GM18870 (cell line): ENCODE measurements around the gene SLC5A11.
"Not testable (repeated sequence)": the region's sequence is repeated elsewhere in the genome, so short reads cannot be mapped to it uniquely, and the experiment has no call there.

Source experiments
- ATAC-seq: cut with Tn5 transposase; IDR thresholded peaks from one replicate; pipeline ENCODE4 v1.9.1; 2021; ENCODE audit warnings: moderate library complexity; ENCODE audit not compliant: unreplicated experiment

Gene SLC5A11, protein sequence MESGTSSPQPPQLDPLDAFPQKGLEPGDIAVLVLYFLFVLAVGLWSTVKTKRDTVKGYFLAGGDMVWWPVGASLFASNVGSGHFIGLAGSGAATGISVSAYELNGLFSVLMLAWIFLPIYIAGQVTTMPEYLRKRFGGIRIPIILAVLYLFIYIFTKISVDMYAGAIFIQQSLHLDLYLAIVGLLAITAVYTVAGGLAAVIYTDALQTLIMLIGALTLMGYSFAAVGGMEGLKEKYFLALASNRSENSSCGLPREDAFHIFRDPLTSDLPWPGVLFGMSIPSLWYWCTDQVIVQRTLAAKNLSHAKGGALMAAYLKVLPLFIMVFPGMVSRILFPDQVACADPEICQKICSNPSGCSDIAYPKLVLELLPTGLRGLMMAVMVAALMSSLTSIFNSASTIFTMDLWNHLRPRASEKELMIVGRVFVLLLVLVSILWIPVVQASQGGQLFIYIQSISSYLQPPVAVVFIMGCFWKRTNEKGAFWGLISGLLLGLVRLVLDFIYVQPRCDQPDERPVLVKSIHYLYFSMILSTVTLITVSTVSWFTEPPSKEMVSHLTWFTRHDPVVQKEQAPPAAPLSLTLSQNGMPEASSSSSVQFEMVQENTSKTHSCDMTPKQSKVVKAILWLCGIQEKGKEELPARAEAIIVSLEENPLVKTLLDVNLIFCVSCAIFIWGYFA

DNA sequence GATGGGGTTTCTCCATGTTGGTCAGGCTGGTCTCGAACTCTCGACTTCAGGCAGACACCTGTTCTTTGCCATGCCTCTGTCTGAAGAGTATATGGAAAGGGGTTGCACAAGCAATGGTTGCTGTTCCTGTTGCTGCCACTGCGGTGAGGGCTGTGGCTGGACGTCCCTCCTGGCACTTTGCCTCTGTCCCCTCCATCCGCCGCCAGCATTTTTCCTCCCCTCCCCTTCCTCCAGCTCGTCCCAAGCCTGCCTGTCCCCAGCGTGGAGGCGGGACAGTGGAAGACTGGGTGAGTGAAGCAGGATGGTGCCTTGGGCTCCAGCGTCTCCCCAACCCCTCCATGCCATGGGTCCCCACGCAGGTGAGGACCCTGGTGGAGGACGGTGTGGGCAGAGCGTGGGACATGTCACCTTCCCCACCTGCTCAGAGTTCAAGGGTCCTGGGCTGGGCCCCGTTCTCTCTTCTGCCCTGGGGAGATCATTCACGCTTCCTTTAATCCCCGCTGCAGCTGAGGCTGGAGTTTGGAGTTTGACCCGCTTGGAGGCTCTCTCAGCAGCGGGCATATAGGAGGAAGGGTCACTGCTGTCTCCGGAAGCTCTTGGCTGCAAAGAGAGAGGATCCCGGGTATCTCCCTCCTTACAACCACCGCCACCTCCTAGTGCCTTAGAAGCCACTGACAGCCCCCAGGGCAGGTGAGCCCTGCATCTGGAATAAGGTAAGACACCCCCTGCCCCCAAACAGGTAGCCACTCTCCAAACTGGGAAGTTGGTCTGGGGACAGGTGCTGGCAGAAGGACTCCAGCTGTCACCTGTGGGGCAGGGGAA is at the start of gene SLC5A11:
Gene SLC5A11 (plus strand): TSS at position 238 of the 822 bp plus-strand sequence. CDS start 12,681 bp downstream, outside the sequence.
- no peak for ATAC-seq

DNA sequence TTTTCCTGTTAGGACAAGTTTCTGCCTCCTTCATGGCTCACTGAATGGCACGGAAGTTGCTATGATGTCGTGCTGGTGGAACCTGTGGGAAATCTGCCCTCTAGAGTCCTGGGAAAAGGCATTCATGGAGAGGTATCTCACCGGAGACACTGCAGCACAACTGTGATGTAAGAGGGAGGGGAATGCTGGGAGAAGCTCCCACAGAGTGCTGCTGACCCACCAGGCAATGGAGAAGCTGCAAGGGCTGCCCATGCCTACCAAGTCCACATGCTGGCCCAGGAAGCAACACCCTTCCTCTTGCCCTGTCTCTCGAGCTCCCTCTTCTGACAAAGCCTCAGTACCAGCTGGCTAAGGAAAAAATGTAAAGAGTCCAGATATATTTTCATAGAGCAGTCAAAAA is 45.2 kb upstream of the SLC5A11 start:
- no peak for ATAC-seq

DNA sequence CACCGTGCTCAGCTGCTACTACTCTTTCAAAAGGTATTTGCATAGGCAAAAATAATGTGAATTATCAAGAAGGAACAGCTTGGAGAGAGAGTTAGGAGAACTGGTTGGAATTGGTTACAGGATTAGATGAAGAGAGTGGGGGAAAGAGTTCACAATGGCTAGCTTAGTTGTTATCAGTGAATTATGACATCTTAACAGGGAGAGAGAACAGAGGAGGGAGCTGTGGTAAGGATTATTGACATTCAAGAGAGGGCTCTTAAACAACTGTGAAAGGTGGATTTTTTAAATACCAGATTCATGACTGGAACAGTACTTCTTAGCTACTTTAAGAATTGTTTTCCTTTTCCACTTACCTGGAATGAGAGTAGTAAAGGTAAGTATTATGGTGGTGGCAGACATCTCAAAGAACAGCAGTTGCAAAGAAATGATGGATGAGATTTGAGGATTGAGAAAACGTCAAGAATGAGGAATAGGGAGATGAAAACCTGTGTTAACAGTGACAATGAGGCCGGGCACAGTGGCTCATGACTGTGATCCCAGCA is 43.9 kb upstream of the SLC5A11 start:
- no peak for ATAC-seq

DNA sequence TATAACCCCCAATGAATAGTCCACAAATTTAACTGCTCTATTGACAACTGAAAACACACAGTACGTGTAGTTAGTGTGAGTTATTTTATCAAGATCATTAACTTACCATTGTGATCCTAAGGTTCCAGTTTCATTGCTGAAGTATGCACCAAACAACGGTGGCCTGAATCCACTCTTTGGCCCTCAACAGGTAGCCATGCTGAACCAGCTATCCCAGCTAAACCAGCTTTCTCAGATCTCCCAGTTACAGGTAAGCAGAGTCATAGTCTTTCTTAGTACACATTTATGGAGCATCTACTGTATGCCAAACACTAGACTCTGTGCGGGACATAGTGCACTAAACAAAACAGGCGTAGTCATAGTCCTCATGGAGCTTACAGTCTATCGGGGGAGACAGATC is 40.3 kb upstream of the SLC5A11 start:
- ATAC-seq: no peak

DNA sequence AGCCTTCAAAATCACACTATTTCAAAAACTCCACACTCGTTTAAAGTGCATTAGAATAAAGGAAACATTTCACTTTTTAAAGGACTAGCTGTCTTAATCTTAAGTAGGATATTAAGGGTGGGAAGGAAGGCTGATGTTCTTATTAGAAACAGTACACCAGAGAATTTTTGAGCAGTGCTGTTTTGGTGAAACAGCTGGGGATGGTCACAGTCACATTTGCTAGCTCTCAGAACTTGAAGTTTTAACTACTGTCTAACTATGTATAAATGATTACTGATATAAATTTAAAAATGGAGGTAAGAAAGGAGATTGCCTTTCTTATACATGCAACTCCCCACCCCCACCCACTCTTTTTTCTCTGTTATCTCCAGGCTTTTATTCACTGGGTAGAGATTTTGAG is 38.5 kb upstream of the SLC5A11 start:
- no peak for ATAC-seq

DNA sequence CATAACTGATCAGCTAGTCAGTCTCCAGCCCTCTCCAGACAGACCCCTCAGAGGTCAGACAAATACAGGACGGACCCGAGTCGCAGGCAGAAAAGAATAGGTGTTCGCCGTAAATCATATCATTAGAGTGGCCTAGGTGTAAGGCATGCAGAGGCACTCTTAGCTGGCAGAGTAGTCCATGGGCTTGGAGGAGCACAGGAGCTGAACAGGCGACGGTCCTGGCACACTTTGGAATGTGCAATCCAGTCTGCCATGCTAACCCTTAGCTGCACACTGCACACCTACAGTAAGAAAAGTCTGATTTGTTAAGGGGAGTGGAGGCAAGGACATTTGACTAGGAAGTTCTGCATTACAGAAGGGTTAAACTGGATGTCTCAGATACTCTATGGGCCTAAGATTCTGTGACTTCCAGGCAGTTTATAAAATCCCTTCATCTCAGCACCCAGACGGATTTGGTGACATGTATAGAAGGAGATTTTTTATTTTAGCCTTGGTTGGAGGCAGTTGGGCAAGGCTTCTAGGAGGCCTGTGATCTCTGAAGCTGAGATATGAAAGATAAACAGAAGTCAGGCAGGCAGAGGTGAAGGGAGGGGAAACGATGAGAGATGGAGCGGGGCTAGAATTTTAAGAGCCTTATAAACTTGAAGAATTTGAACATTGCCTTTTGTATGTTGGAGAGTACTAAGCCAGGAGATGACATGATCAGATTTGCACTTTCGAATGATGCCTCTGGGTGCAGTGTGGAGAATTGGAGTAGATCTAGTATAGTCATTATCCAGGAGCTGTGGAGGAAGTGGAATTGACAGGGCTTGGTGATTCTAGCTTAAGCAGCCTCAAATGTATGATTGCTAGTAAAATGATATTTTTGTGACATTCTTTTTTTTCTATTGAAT is 34.6 kb upstream of the SLC5A11 start:
- no peak for ATAC-seq

DNA sequence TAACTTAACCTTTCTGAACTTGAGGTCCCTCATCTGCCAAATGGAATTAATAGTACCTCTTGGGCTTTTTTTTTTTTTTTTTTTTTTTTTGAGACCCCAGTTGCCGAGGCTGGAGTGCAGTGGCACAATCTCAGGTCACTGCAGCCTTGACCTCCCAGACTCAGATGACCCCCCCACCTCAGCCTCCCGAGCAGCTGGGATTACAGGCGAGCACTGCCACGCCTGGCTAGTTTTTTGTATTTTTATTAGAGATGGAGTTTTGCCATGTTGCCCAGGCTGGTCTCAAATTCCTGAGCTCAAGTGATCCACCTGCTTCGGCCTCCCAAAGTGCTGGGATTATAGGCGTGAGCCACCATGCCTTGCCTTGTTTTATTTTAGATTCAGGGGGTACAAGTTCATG is 33.0 kb upstream of the SLC5A11 start:
- not testable (repeated sequence) for ATAC-seq

DNA sequence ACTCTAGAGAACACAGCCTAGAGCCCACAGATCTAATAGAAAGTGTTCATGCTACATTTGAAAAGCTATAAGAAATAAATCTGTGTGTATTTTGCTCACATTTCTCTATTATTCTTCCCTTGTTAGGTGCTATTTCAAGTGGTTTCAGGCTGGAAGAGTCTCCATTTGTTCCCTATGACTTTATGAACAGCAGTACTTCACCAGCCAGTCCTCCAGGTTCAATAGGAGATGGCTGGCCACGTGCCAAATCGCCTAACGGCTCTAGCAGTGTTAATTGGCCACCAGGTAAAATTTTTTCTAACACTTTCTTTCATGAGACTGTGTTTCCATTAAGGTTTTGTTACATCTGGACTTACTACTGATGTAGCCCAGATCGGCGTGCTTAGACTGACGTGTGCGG is 30.7 kb upstream of the SLC5A11 start:
- ATAC-seq: no peak

DNA sequence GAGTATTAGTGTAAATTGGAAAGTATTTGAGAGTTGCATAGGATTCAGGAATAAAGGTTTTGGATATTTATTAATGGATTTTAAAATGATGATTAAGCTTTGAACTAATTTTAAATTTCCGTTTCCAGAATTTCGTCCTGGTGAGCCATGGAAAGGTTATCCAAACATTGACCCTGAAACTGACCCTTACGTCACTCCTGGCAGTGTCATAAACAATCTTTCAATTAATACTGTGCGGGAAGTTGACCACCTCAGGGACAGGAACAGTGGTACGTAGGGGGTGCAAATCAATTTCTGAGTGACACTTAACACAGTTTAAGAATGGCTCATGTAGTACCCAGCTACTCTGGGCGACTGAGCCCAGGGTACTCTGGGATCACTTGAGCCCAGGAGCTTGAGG is 29.1 kb upstream of the SLC5A11 start:
- no peak for ATAC-seq

DNA sequence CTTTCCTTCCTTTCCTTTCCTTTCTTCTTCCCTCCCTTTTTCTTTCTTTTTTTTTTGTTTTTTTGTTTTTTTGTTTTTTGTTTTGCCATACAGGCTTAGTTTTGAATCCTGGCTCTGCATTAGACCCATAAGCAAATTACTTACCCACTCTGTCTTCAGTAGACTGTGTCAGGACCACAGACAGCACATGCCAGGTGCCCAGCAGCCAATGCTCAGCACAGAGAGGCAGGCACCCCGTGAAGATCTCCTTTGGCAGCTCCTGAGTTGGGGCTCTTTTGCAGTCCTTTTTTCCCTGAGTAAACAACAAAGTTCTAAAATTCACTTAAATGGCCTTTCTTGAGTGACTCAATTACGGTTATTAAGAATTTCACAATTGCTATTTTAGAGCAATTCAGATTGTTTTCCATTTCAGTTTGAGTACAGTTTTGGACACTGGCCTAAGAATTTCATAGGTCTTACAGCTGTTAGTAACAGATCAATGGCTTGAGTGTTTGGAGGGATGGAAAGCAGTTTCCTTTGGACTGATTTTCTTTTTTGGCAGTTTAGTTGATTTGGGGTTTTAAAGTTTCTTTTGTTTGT is 26.2 kb upstream of the SLC5A11 start:
- ATAC-seq: no peak

DNA sequence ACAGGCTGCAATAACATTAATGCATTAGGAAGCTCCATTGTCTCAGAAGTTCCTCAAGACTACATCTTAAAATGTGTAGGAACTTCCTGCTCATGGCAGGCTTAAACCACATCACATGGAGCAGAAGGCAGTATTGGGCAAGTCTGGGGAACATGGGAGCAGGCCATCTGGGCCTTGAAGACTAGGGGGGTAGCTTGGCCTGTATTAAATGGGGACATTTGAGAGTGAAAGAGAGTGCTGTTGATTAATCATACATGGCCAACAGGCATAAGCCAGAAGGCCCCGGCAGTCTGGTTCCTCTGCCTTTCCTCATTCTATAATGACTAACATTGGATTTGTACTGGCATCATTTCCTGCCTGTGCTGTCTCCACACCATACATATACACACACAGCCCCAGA is 25.2 kb upstream of the SLC5A11 start:
- ATAC-seq: no peak

DNA sequence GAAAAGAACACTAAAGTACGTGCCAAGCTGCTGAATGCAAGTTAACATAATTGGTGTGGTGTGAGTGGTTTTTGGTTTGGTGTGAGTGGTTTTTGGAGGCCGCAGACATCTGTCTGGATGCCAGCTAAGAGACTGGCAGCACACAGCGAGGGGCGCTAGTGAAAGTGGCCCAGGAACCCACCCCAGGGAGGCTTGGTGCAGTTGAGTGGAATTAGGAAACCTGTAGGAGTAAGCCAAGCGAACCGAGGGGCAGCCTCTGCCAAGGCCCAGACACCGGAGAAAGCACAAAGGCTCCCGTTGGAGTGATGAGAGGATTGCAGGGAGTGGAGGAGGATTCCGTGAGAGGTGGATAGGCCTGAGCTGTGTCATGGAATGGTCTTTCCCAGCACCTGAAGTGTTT is 24.6 kb upstream of the SLC5A11 start:
- no peak for ATAC-seq

DNA sequence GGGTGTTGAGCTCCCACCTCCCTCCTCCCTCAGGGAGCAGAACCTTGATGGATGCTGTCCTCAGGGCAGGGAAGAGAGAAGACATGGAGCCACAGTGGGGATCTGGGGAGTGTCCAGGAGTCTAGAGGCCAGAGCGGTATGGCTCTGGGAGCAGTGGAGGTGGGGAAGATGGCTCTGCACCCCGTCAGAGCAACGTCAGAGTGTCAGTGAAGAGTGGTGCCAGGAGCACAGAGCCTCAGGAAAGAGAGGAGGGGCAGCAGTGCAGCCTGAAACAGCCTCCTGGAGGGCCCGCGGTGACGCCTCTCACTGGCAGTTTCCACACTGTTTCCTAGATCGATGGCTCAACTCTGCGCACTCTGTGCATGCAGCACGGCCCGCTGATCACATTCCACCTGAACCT is 23.2 kb upstream of the SLC5A11 start:
- ATAC-seq: no peak

DNA sequence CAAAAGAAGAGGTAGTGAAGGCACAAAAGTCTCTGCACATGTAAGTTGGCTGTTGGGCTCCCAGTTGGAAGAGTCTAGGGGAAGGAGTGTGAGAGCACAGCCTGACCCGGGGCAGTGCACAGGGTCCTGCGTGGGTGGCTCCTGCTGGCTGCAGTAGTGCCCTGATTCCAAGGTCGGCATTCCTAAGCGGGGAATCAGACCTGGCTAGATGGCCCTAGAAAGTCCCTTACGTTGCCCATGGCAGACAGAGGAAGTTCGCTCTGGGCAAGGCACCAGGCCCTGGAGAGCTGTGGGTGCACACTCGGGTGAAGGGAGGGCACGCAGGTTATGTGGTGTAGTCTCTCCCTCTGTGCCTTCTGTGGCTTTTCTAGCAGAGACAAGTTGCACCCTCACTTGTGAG is 22.8 kb upstream of the SLC5A11 start:
- no peak for ATAC-seq

DNA sequence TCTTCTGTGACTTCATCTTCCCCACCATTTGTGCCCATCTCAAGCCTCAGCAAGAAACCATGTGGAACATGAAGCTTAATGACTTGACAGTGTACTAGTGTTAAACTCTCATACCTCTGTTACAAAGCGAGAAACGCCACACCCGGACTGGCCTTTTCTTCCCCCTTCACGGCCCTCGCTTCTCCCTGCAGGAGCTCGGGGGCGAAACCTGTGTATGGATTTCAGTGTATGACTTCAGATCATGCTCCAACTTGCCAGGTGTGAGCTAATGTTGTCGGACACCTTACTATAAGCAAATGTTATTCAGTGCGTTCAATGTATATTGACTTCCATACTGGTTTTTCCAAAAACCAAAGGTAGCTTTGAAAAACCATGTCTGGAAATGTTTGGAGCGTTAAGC is 20.1 kb upstream of the SLC5A11 start:
- no peak for ATAC-seq

DNA sequence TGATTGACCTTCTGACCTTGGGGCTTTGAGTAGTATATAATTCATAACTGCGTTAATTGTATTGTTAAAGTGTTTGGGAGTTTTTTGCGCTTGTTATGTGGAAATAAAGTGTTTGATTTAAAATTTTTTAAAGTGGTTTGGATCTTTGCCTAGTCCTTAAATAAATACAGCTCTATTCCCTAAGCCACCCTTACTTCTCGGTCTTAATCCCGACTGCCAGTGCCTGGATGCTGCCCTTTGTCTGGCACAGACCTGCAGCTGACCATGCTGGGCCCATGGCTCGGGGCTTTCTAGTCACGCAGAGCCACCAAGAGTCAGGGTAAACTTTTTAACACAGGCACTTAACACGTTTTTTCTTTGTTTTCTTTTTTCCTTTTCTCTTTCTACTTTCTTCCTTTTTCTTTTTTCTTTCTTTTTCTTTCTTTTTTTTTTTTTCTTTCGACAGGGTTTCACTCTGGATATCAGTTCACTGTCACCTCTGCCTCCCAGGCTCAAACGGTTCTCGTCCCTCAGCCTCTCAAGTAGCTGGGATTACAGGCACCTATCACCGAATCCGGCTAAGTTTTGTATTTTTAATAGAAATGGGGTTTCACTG is 19.6 kb upstream of the SLC5A11 start:
- no peak for ATAC-seq

DNA sequence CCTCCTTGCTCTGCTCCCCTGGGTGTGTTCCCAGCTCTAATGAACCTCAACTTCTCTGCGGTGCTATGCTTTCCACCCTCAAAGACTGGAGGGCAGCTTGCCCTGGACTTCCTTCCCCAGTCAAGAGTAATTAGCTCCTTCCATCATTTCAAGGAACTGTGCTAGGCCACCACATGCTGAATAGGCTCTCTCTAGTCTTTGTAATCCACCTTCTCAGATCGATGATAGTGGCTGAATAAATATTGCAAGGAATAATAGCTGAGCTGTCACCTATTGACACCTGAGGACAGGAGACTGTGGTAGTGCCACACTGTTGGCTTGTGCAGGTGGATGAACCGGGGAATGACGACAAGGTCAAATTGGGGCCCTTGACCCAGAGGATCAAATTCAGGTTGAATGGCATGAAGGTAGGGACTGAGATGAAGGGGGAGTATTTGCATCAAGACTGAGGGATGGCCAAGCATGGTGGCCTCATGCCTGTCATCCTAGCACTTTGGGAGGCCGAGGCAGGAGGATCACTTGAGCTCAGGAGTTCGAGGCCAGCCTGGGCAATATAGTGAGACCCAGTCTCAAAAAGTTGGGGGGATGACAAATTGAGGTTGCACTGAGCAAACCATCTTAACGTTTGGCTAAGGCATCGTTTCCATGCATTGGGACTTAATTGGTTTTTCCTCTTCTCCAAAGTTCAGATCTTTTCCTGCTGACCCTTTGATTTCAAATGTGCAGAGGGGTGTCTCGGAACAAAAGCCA is 18.8 kb upstream of the SLC5A11 start:
- no peak for ATAC-seq

DNA sequence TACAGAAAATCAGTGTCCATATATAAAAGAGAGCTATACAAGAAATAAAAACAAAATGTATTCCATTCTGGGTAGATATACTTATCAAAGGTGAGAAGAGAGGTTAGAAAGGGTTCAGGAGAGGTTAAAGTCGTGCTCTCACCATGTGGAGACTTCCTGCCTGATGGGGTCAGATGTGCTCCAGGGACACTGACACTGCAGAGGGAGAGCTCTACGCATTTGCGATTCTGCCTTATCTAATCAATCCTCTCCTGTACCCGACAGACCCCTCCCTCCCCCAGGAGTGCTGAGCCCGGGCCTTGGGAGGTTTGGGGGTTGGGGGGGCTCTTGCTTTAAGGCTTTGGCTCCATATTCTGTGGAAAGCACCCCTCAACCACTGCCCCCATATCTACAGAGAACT is 16.6 kb upstream of the SLC5A11 start:
- no peak for ATAC-seq

DNA sequence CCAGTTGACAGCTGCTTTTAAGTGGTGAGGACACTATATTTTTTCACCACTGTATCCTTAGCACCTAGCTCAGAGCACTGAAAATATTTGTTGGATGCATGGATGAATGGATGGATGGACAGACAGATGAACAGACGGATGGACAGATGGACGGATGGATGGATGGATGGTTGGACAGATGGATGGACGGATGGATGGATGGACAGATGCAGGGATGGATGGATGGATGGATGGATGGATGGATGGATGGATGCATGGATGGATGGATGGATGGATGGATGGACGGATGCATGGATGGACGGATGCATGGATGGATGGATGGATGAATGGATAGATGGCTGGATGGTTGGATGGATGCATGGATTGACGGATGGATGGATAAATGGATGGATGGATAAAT is 12.4 kb upstream of the SLC5A11 start:
- no peak for ATAC-seq
